SK-N-SH treated with all-trans-retinoic acid at 6 μM for 48 hours (cell line): Measurements from ENCODE around the gene TMEM235.

Experiments
- ARNTL ChIP-seq: fragments of 450-650 bp; formaldehyde crosslinking; IDR thresholded peaks from 2 replicates; pipeline ENCODE4 v1.5.0; 2020; ENCODE audit warnings: low read depth, mild to moderate bottlenecking, moderate library complexity, borderline replicate concordance
- PPARA ChIP-seq: fragments of 250-450 bp; sonication (Bioruptor Pico); IDR thresholded peaks from 2 replicates; pipeline ENCODE4 v1.5.0; 2020; ENCODE audit warnings: mild to moderate bottlenecking, borderline replicate concordance
- RARB ChIP-seq: fragments of 250-450 bp; sonication (Bioruptor Pico); IDR thresholded peaks from 2 replicates; pipeline ENCODE4 v1.8.0; 2021; ENCODE audit warnings: mild to moderate bottlenecking, moderate library complexity
- ZFP30 ChIP-seq: fragments of 450-650 bp; formaldehyde crosslinking; IDR thresholded peaks from 2 replicates; pipeline ENCODE4 v1.5.0; 2022; ENCODE audit warnings: mild to moderate bottlenecking, moderate library complexity
- TF ChIP-seq, protein P1 (sequence below): fragments of 250-450 bp; sonication (Bioruptor Pico); IDR thresholded peaks from 2 replicates; pipeline ENCODE4 v1.5.0; 2020; ENCODE audit warnings: mild to moderate bottlenecking, moderate library complexity
- TF ChIP-seq, protein P2 (sequence below): fragments of 250-450 bp; sonication (Bioruptor Pico); IDR thresholded peaks from 2 replicates; pipeline ENCODE4 v1.5.1; 2020; ENCODE audit warnings: low read depth, mild to moderate bottlenecking, moderate library complexity

DNA sequence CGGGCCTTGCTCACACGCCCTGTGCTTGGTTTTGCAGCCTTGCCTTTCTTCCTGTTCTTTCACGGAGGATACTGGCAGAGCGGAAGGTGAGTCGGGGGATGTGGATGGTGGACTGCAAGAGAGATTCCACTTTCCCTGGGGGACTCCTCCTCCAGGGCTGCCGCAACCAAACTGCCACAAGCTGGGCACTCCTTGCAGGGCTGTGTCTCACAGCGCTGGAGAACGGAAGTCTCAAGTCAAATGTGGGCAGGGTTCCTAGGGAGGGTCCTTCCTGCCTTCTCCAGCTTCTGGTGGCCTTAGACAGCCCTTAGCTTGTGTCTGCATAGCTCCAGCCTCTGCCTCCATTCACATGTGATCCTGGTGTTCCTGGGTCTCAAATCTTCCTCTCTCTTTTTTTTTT, 28.8 kb upstream of the TMEM235 start:
- TF ChIP-seq PPARA (CRISPR knock-in tag) (no peak), ARNTL (CRISPR knock-in tag) (no peak), RARB (CRISPR knock-in tag) (no peak), ZFP30 (CRISPR knock-in tag) (no peak)
- TF ChIP-seq, protein P1, sequence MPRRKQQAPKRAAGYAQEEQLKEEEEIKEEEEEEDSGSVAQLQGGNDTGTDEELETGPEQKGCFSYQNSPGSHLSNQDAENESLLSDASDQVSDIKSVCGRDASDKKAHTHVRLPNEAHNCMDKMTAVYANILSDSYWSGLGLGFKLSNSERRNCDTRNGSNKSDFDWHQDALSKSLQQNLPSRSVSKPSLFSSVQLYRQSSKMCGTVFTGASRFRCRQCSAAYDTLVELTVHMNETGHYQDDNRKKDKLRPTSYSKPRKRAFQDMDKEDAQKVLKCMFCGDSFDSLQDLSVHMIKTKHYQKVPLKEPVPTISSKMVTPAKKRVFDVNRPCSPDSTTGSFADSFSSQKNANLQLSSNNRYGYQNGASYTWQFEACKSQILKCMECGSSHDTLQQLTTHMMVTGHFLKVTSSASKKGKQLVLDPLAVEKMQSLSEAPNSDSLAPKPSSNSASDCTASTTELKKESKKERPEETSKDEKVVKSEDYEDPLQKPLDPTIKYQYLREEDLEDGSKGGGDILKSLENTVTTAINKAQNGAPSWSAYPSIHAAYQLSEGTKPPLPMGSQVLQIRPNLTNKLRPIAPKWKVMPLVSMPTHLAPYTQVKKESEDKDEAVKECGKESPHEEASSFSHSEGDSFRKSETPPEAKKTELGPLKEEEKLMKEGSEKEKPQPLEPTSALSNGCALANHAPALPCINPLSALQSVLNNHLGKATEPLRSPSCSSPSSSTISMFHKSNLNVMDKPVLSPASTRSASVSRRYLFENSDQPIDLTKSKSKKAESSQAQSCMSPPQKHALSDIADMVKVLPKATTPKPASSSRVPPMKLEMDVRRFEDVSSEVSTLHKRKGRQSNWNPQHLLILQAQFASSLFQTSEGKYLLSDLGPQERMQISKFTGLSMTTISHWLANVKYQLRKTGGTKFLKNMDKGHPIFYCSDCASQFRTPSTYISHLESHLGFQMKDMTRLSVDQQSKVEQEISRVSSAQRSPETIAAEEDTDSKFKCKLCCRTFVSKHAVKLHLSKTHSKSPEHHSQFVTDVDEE (CRISPR knock-in tag), result no peak
- TF ChIP-seq, protein P2, sequence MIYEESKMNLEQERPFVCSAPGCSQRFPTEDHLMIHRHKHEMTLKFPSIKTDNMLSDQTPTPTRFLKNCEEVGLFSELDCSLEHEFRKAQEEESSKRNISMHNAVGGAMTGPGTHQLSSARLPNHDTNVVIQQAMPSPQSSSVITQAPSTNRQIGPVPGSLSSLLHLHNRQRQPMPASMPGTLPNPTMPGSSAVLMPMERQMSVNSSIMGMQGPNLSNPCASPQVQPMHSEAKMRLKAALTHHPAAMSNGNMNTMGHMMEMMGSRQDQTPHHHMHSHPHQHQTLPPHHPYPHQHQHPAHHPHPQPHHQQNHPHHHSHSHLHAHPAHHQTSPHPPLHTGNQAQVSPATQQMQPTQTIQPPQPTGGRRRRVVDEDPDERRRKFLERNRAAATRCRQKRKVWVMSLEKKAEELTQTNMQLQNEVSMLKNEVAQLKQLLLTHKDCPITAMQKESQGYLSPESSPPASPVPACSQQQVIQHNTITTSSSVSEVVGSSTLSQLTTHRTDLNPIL, result no peak
